ENCODE measurements around the gene MARCHF11.

The MARCHF11 gene

DNA sequence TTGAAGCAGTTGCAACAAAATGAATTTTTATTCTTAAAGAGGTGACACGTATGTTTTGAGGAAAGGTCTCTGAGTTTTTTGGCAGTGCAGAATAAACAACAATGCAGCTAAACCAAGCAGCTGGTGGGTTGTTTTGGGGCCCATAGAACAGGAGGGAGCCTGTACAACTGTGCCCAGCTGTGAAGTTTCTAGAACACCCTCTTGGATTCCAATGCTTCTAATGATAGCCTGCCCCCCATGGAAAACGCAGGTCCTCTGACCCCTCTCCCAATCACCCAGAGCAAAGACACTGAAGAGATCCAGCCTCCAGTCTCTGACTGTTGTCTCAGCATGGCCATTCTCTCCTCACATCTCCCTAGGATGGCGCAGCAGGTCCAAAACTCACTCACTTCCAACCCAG lies 150.9 kb downstream of the MARCHF11 start:
- TF ChIP-seq CTCF (IDR thresholded peaks at IDR 0.05; ENCODE audit: insufficient read depth, low read depth, low read length, missing control alignments): no peak
- DNase-seq (ENCODE audit: low read depth): no peak
- no peak overlapping the region for H3K4me3 ChIP-seq (ENCODE audit: low read depth, low read length)

GRCh38 chr5:16025681-16026080 lies 153.9 kb downstream of the MARCHF11 start:
- DNase-seq (ENCODE audit: low read depth): no peak
- H3K4me3 ChIP-seq (ENCODE audit: low read depth, low read length): no peak overlapping the region
- no peak for TF ChIP-seq CTCF (IDR thresholded peaks at IDR 0.05; ENCODE audit: insufficient read depth, low read depth, low read length, missing control alignments)

- H3K4me3 ChIP-seq (ENCODE audit: low read depth, low read length): no peak overlapping the region
- TF ChIP-seq CTCF (IDR thresholded peaks at IDR 0.05; ENCODE audit: insufficient read depth, low read depth, low read length, missing control alignments): no peak
- no peak for DNase-seq (ENCODE audit: low read depth)
Observed at GRCh38 chr5:16018970-16019369, 160.6 kb downstream of the MARCHF11 start.

DNA sequence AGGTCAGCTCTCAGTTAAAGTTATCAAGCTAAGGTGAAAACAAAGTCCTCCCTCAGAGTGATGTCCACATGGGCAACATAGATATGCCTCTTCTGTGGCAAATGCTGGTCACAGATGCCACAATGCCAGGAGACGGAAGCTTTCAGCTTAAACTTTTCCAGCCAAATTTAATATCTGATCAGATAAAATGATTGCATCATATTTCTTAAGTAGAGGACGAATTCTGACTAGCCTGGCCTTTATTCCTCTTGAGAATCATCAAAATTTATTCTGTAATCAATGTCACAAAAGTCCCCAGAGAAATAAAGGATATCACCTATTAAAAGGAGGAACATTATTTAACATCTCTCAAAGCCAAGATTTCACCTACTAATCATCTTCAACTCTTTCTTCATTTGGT lies 161.9 kb downstream of the MARCHF11 start:
- no peak for DNase-seq (ENCODE audit: low read depth)
- H3K4me3 ChIP-seq (ENCODE audit: low read depth, low read length): no peak overlapping the region
- TF ChIP-seq CTCF (IDR thresholded peaks at IDR 0.05; ENCODE audit: insufficient read depth, low read depth, low read length, missing control alignments): no peak

Data from GM12865 (cell line).